ENCODE results near the gene SLC12A7.

GRCh38 chr5:1085391-1085790 lies 26.5 kb downstream of the SLC12A7 start:
- TF ChIP-seq POLR2A (IDR thresholded peaks at IDR 0.05; ENCODE audit: low read depth, low read length), result no peak
- TF ChIP-seq POLR2AphosphoS5 (IDR thresholded peaks at IDR 0.05; ENCODE audit: low read depth, low read length), result no peak
- no peak for TF ChIP-seq TAF1 (IDR thresholded peaks at IDR 0.05; ENCODE audit: borderline replicate concordance, low read depth, low read length)
